HepG2 (cell line): Measurements from ENCODE around the gene HRG. TPM values are rescaled to one million over a fixed set of nuclear protein-coding genes. Genes with fewer than 3 reads are reported as not detected.

Experiments used
- ATAC-seq: fragments of 200-7000 bp; cut with Tn5 transposase; 3 replicates; pipeline ENCODE4 v1.9.1; 2020; ENCODE audit warnings: mild to moderate bottlenecking, moderate library complexity
- BruUV-seq: library from RNA; stranded (reverse); fragments of 400-500 nt; replicated peaks from 2 replicates; lab custom pipeline; 2021; lab: Mats Ljungman, UMichigan
- CTCF ChIA-PET: fragments of 300-600 bp; formaldehyde crosslinking; extraction: SDS; loops from one replicate; lab custom pipeline; 2021; ENCODE audit warnings: low total read pairs, inconsistent platforms, low intra/inter-chr PET ratio; lab: Yijun Ruan, JAX
- POLR2A ChIA-PET: fragments of 350-600 bp; sonication (Branson Sonifier 250); formaldehyde crosslinking; loops from one replicate; lab custom pipeline; 2020; ENCODE audit warnings: antibody characterized with exemption, inconsistent platforms; lab: Yijun Ruan, JAX
- DNase-seq: peaks from one replicate; pipeline ENCODE4 v3.0.0-alpha.2; 2015; ENCODE audit warnings: low spot score
- FAIRE-seq: peaks from 3 replicates; lab custom pipeline; 2011; peaks lifted over from hg19 to GRCh38; lab: Jason Lieb, UNC
- H2AFZ ChIP-seq: one replicate; pipeline ENCODE4 v1.6.1; 2011; ENCODE audit warnings: low read length, inconsistent platforms
- H3K27ac ChIP-seq: fragments of 300-600 bp; 3 replicates; pipeline ENCODE4 v1.8.0; 2011; ENCODE audit warnings: mixed run types, mild to moderate bottlenecking, mixed read lengths, low read length, inconsistent platforms; ENCODE audit not compliant: insufficient read depth; ENCODE audit errors: extremely low read length
- H3K27me3 ChIP-seq, 2 experiments: fragments of 200-600 bp in 1 of 2; 2 replicates in 1 of 2; 3 replicates in 1 of 2; pipeline versions ENCODE4 v1.6.0 to v1.8.0; 2011; ENCODE audit warnings: low read length in 2 of 2, mild to moderate bottlenecking in 2 of 2, moderate library complexity in 2 of 2, inconsistent platforms in 1 of 2; ENCODE audit not compliant: insufficient read depth in 2 of 2, control insufficient read depth in 1 of 2
- H3K36me3 ChIP-seq, 2 experiments: fragments of 200-600 bp in 1 of 2; replicated peaks in 1 of 2; 2 replicates in 1 of 2; 3 replicates in 1 of 2; pipeline versions ENCODE4 v1.5.1 to v1.8.0; 2011; ENCODE audit warnings: low read length in 2 of 2, inconsistent platforms in 1 of 2; ENCODE audit not compliant: insufficient read depth in 2 of 2, control insufficient read depth in 1 of 2
- H3K4me1 ChIP-seq: 2 replicates; pipeline ENCODE4 v1.5.1; 2012; ENCODE audit warnings: low read length, inconsistent platforms; ENCODE audit not compliant: insufficient read depth
- H3K4me2 ChIP-seq: 2 replicates; pipeline ENCODE4 v1.6.0; 2011; ENCODE audit warnings: low read depth, low read length, inconsistent platforms
- H3K4me3 ChIP-seq, 3 experiments: fragments of 200-600 bp in 1 of 3; sonication (generic), shearing (Covaris generic) in 1 of 3; replicated peaks in 1 of 3; 2 replicates each; pipeline ENCODE4 v1.5.1; 2011 to 2016; ENCODE audit warnings: low read length in 3 of 3, inconsistent platforms in 2 of 3, low read depth in 2 of 3, mild to moderate bottlenecking in 2 of 3, control low read depth in 1 of 3, mixed read lengths in 1 of 3; ENCODE audit not compliant: insufficient read depth in 1 of 3
- H3K79me2 ChIP-seq: one replicate; pipeline ENCODE4 v1.6.1; 2011; ENCODE audit warnings: low read length, inconsistent platforms; ENCODE audit not compliant: insufficient read depth
- H3K9ac ChIP-seq: 2 replicates; pipeline ENCODE4 v1.6.0; 2011; ENCODE audit warnings: mild to moderate bottlenecking, low read depth, low read length, inconsistent platforms; ENCODE audit not compliant: insufficient read depth
- H3K9me3 ChIP-seq: 2 replicates; pipeline ENCODE4 v1.5.1; 2012; ENCODE audit warnings: mild to moderate bottlenecking, low read length
- H4K20me1 ChIP-seq: 2 replicates; pipeline ENCODE4 v1.6.0; 2011; ENCODE audit warnings: inconsistent platforms, mild to moderate bottlenecking, low read length, moderate library complexity; ENCODE audit not compliant: insufficient read depth
- DMTF1 ChIP-seq: sonication (generic); formaldehyde crosslinking; IDR thresholded peaks from 2 replicates; pipeline ENCODE4 v1.4.0; 2020; ENCODE audit warnings: mild to moderate bottlenecking, missing genetic modification reagents
- IKZF4 ChIP-seq: sonication (generic); formaldehyde crosslinking; IDR thresholded peaks from 2 replicates; pipeline ENCODE4 v1.5.1; 2020; ENCODE audit warnings: borderline replicate concordance, mild to moderate bottlenecking, low read depth, missing genetic modification reagents; ENCODE audit errors: not compliant biosample characterization
- IRX3 ChIP-seq: sonication (generic); formaldehyde crosslinking; IDR thresholded peaks from 2 replicates; pipeline ENCODE4 v1.8.1; 2023; ENCODE audit warnings: mild to moderate bottlenecking, low read depth, missing genetic modification reagents, borderline replicate concordance
- NR2C2 ChIP-seq: sonication (generic); formaldehyde crosslinking; IDR thresholded peaks from 2 replicates; pipeline ENCODE4 v1.4.0; 2020; ENCODE audit warnings: missing genetic modification reagents, mild to moderate bottlenecking, moderate library complexity, borderline replicate concordance
- PAF1 ChIP-seq: IDR thresholded peaks from 2 replicates; pipeline ENCODE4 v1.6.1; 2016; ENCODE audit warnings: missing genetic modification reagents, missing compliant biosample characterization
- PLRG1 ChIP-seq: fragments of 450-650 bp; conservative IDR thresholded peaks from 2 replicates; pipeline ENCODE4 v1.6.1; 2016
- RXRA ChIP-seq: sonication (generic); formaldehyde crosslinking; IDR thresholded peaks from 2 replicates; pipeline ENCODE4 v1.5.1; 2020; ENCODE audit warnings: missing genetic modification reagents
- SMAD1 ChIP-seq: sonication (generic); formaldehyde crosslinking; IDR thresholded peaks from 2 replicates; pipeline ENCODE4 v1.4.0; 2020; ENCODE audit warnings: missing genetic modification reagents, low read depth, mild to moderate bottlenecking, borderline replicate concordance
- SMAD9 ChIP-seq: sonication (generic); formaldehyde crosslinking; IDR thresholded peaks from 2 replicates; pipeline ENCODE4 v1.5.1; 2020; ENCODE audit warnings: mild to moderate bottlenecking, missing genetic modification reagents
- ZBTB33 ChIP-seq: sonication (generic); formaldehyde crosslinking; IDR thresholded peaks from 2 replicates; pipeline ENCODE4 v1.4.0; 2020; ENCODE audit warnings: missing genetic modification reagents
- ZFP37 ChIP-seq: sonication (generic); formaldehyde crosslinking; IDR thresholded peaks from 2 replicates; pipeline ENCODE4 v1.4.0; 2020; ENCODE audit warnings: missing genetic modification reagents, borderline replicate concordance
- ZHX2 ChIP-seq, 2 experiments: sonication (generic) in 1 of 2; formaldehyde crosslinking in 1 of 2; IDR thresholded peaks; 2 replicates each; pipeline versions ENCODE4 v1.6.1 to v1.9.0; 2014 to 2022; ENCODE audit warnings: antibody characterized with exemption in 1 of 2, borderline replicate concordance in 1 of 2, inconsistent platforms in 1 of 2, low read depth in 1 of 2, missing genetic modification reagents in 1 of 2
- ZNF652 ChIP-seq: IDR thresholded peaks from 2 replicates; pipeline ENCODE4 v1.6.1; 2016; ENCODE audit warnings: low read depth, borderline replicate concordance
- WGBS: methylation state at CpG from one replicate; pipeline ENCODE4 v1.1.6; 2017; ENCODE audit warnings: low lambda C conversion rate; 5-methylcytosine and 5-hydroxymethylcytosine counted together
- in situ Hi-C: cut with HindIII; loops from 2 replicates; pipeline ENCODE4 v1.10.0; 2017; ENCODE audit warnings: low pct_unique_long_range_greater_than_20kb; ENCODE audit not compliant: extremely low pct_ligation_motif_present
- intact Hi-C: fragments of 100-400 bp; cut with micrococcal nuclease; formaldehyde crosslinking; loops from one replicate; pipeline ENCODE4 v1.10.0; 2022; ENCODE audit not compliant: unreplicated experiment
- polyA plus RNA-seq, 8 experiments: library from polyadenylated mRNA; depleted of rRNA in 3 of 8; stranded (reverse) in 7 of 8; unstranded in 1 of 8; fragments of >200 nt; fragmentation: Illumina TruSeq in 4 of 8; extraction: Trizol in 4 of 8; gene quantifications; 2 replicates each; pipeline versions ENCODE4 v1.2.1 to v1.2.3, GENCODE V29; 2011 to 2016; ENCODE audit warnings: low read depth in 4 of 8, missing spikeins in 1 of 8, mixed read lengths in 1 of 8; ENCODE audit not compliant: insufficient read depth in 1 of 8
- total RNA-seq, 5 experiments: library from RNA; depleted of rRNA; stranded (reverse); fragments of >200 nt; fragmentation: Illumina TruSeq; extraction: Trizol; gene quantifications; 2 replicates each; pipeline ENCODE4 v1.2.3, GENCODE V29; 2016; ENCODE audit warnings: low read depth in 1 of 5

Gene HRG
- total and polyA plus RNA-seq, 2 of the 13 experiments (the other 11 are each of a cell fraction or from before 2014, with no cell fraction given) = 0.09 to 0.11 TPM

GRCh38 chr3:186636536-186636935, 29.3 kb upstream of the HRG start:
- Histone ChIP-seq H3K4me3 (no peak overlapping the region), H3K27ac (no peak overlapping the region), H3K36me3 (no peaks in the 10 kb centered on the region), H2AFZ (no peak overlapping the region), H3K27me3 (no peaks in the 10 kb centered on the region), H3K9me3 (no peaks in the 10 kb centered on the region), H3K79me2 (no peaks in the 10 kb centered on the region), H3K4me2 (no peak overlapping the region), H3K4me1 (peaks cover 48% of the 10 kb centered on the region), H3K9ac (no peak overlapping the region), H4K20me1 (no peaks in the 10 kb centered on the region)
- ChIA-PET POLR2A (interaction anchor here (0.8 to 1.1 kb wide), 2 partner anchors 15 to 146 kb away, joined by 3 read pairs; no protein-coding TSS in a partner anchor), CTCF (no interaction called here)
- BruUV-seq = no TSS peak
- TF ChIP-seq SMAD9 = no peak
- TF ChIP-seq IKZF4 (CRISPR knock-in tag) = no peak
- TF ChIP-seq ZFP37 (CRISPR knock-in tag) = no peak
- TF ChIP-seq SMAD1 (CRISPR knock-in tag) = no peak
- no peak for TF ChIP-seq NR2C2
- no peak for TF ChIP-seq ZNF652 (CRISPR knock-in tag)
- no peak for TF ChIP-seq PLRG1
- TF ChIP-seq IRX3 = no peak
- TF ChIP-seq RXRA (CRISPR knock-in tag) = no peak
- no peak for TF ChIP-seq PAF1 (CRISPR knock-in tag)
- TF ChIP-seq ZHX2 (IDR thresholded peaks at IDR 0.05; ENCODE audit: low read depth) = no peak
- no peak for TF ChIP-seq ZHX2 (CRISPR knock-in tag; IDR thresholded peaks at IDR 0.05; ENCODE audit: borderline replicate concordance)
- no peak for TF ChIP-seq DMTF1 (CRISPR knock-in tag)
- no peak for TF ChIP-seq ZBTB33 (CRISPR knock-in tag)
- intact Hi-C loops (no loop called here), in situ Hi-C loops (no loop called here)
- FAIRE-seq (no peak), DNase-seq (no peak), ATAC-seq (no peak)
- WGBS = 96% methylated on average over 7 of the region's 7 CpGs
